HCT116 (cell line): ENCODE data around the gene MON2. TPM values are rescaled to one million over a fixed set of nuclear protein-coding genes. Genes with fewer than 3 reads are reported as not detected.

Experiments used
- ATAC-seq: fragments of 200-7000 bp; cut with Tn5 transposase; 2 replicates; pipeline ENCODE4 v1.9.1; 2020; ENCODE audit warnings: mild to moderate bottlenecking, moderate library complexity
- BruUV-seq: library from RNA; stranded (reverse); fragments of 400-500 nt; replicated peaks from 2 replicates; lab custom pipeline; 2021; lab: Mats Ljungman, UMichigan
- CTCF ChIA-PET: fragments of 300-600 bp; sonication (Branson Sonifier 250); formaldehyde crosslinking; loops from one replicate; lab custom pipeline; 2021; ENCODE audit warnings: antibody characterized with exemption; lab: Charles Lee
- POLR2A ChIA-PET: fragments of 300-600, 350-600 bp; sonication (Branson Sonifier 250); formaldehyde crosslinking; loops from one replicate; lab custom pipeline; 2021; ENCODE audit warnings: antibody characterized with exemption; lab: Charles Lee
- RAD21 ChIA-PET, 2 experiments: fragments of 300-600 bp; sonication (Branson Sonifier 250); formaldehyde crosslinking; loops; one replicate each; lab custom pipeline; 2023; ENCODE audit warnings: low total read pairs in 2 of 2; ENCODE audit not compliant: uncharacterized antibody in 2 of 2, unreplicated experiment in 2 of 2, low non-redundant PET in 1 of 2; lab: Charles Lee
- DNase-seq: peaks from one replicate; pipeline ENCODE4 v3.0.0-alpha.2; 2010; ENCODE audit warnings: low read depth, low spot score
- H2AFZ ChIP-seq: fragments of 200-600 bp; shearing (Covaris generic), sonication (generic); 2 replicates; pipeline ENCODE4 v1.6.1; 2017; ENCODE audit warnings: low read depth, mixed run types, mixed read lengths, antibody characterized with exemption, low read length; ENCODE audit not compliant: poor library complexity, severe bottlenecking
- H3K27ac ChIP-seq: 2 replicates; pipeline ENCODE4 v1.5.1; 2012; ENCODE audit warnings: low read depth, low read length
- H3K27me3 ChIP-seq: fragments of 200-600 bp; sonication (generic); 2 replicates; pipeline ENCODE4 v1.6.1; 2016; ENCODE audit warnings: mixed run types, low read length, mixed read lengths; ENCODE audit not compliant: insufficient read depth
- H3K36me3 ChIP-seq, 2 experiments: fragments of 200-500 bp in 1 of 2; fragments of 200-600 bp in 1 of 2; sonication (Bioruptor generic) in 1 of 2; sonication (generic) in 1 of 2; 2 replicates each; pipeline versions ENCODE4 v1.5.1 to v1.6.1; 2014 to 2016; ENCODE audit warnings: low read length in 2 of 2, inconsistent platforms in 1 of 2, mixed read lengths in 1 of 2, mixed run types in 1 of 2; ENCODE audit not compliant: insufficient read depth in 2 of 2, control insufficient read depth in 1 of 2
- H3K4me1 ChIP-seq, 2 experiments: fragments of 200-600 bp in 1 of 2; sonication (generic) in 1 of 2; 2 replicates each; pipeline versions ENCODE4 v1.5.1 to v1.6.1; 2012 to 2017; ENCODE audit warnings: low read length in 2 of 2, inconsistent platforms in 1 of 2, mild to moderate bottlenecking in 1 of 2, mixed read lengths in 1 of 2, mixed run types in 1 of 2, moderate library complexity in 1 of 2; ENCODE audit not compliant: insufficient read depth in 2 of 2, control insufficient read depth in 1 of 2
- H3K4me2 ChIP-seq: fragments of 200-600 bp; sonication (generic); 2 replicates; pipeline ENCODE4 v1.6.1; 2017; ENCODE audit warnings: mixed run types, low read length, mixed read lengths
- H3K4me3 ChIP-seq, 2 experiments: fragments of 200-600 bp in 1 of 2; sonication (generic) in 1 of 2; replicated peaks in 1 of 2; 2 replicates each; pipeline ENCODE4 v1.5.1; 2011 to 2016; ENCODE audit warnings: low read length in 2 of 2, control low read depth in 1 of 2, low read depth in 1 of 2, mild to moderate bottlenecking in 1 of 2, mixed read lengths in 1 of 2, mixed run types in 1 of 2
- H3K79me2 ChIP-seq: fragments of 200-600 bp; sonication (generic); 2 replicates; pipeline ENCODE4 v1.6.1; 2017; ENCODE audit warnings: mild to moderate bottlenecking, mixed run types, low read length, moderate library complexity, mixed read lengths; ENCODE audit not compliant: insufficient read depth
- H3K9ac ChIP-seq: fragments of 200-600 bp; sonication (generic); 2 replicates; pipeline ENCODE4 v1.6.1; 2016; ENCODE audit warnings: low read length, mixed read lengths
- H3K9me2 ChIP-seq: fragments of 200-600 bp; sonication (generic), shearing (Covaris generic); 2 replicates; pipeline ENCODE4 v1.6.1; 2017; ENCODE audit warnings: mixed run types, mild to moderate bottlenecking, moderate library complexity; ENCODE audit not compliant: insufficient read depth
- H3K9me3 ChIP-seq, 2 experiments: fragments of 200-500 bp in 1 of 2; fragments of 200-600 bp in 1 of 2; sonication (Bioruptor generic) in 1 of 2; sonication (generic) in 1 of 2; 2 replicates each; pipeline ENCODE4 v1.6.1; 2014 to 2017; ENCODE audit warnings: low read length in 2 of 2, mixed read lengths in 2 of 2, inconsistent platforms in 1 of 2, low read depth in 1 of 2, mild to moderate bottlenecking in 1 of 2, mixed run types in 1 of 2, moderate library complexity in 1 of 2; ENCODE audit not compliant: control insufficient read depth in 1 of 2, insufficient read depth in 1 of 2
- H4K20me1 ChIP-seq: fragments of 200-600 bp; sonication (generic), shearing (Covaris generic); 2 replicates; pipeline ENCODE4 v1.6.1; 2017; ENCODE audit warnings: mixed run types, mild to moderate bottlenecking, moderate library complexity; ENCODE audit not compliant: insufficient read depth
- CBX3 ChIP-seq: IDR thresholded peaks from 2 replicates; pipeline ENCODE4 v1.6.1; 2012; ENCODE audit warnings: low read depth
- CEBPB ChIP-seq: IDR thresholded peaks from 2 replicates; pipeline ENCODE4 v1.6.1; 2012; ENCODE audit warnings: low read depth
- EGR1 ChIP-seq: IDR thresholded peaks from 2 replicates; pipeline ENCODE4 v1.6.1; 2012; ENCODE audit warnings: low read depth
- ELF1 ChIP-seq: IDR thresholded peaks from 2 replicates; pipeline ENCODE4 v1.6.1; 2012; ENCODE audit warnings: low read depth, borderline replicate concordance
- EZH2 ChIP-seq: fragments of 200-600 bp; sonication (generic); IDR thresholded peaks from 2 replicates; pipeline ENCODE4 v1.6.1; 2017; ENCODE audit warnings: antibody characterized with exemption, mixed run types
- JUND ChIP-seq: IDR thresholded peaks from 2 replicates; pipeline ENCODE4 v1.6.1; 2012
- MAX ChIP-seq: IDR thresholded peaks from 2 replicates; pipeline ENCODE4 v1.6.1; 2012
- POLR2A ChIP-seq: IDR thresholded peaks from 2 replicates; pipeline ENCODE4 v1.7.0; 2011; ENCODE audit warnings: borderline replicate concordance; ENCODE audit not compliant: insufficient read depth, insufficient read length; ENCODE audit errors: extremely low read depth
- POLR2AphosphoS5 ChIP-seq: IDR thresholded peaks from 2 replicates; pipeline ENCODE4 v1.6.1; 2011; ENCODE audit warnings: mild to moderate bottlenecking, low read depth, low read length, moderate library complexity
- RAD21 ChIP-seq: IDR thresholded peaks from 2 replicates; pipeline ENCODE4 v1.6.1; 2012; ENCODE audit warnings: low read depth, mild to moderate bottlenecking
- SIN3A ChIP-seq: IDR thresholded peaks from 2 replicates; pipeline ENCODE4 v1.6.1; 2012; ENCODE audit warnings: low read depth
- SP1 ChIP-seq: IDR thresholded peaks from 2 replicates; pipeline ENCODE4 v1.6.1; 2012; ENCODE audit warnings: low read depth
- SRF ChIP-seq: IDR thresholded peaks from 2 replicates; pipeline ENCODE4 v1.6.1; 2012; ENCODE audit warnings: low read depth
- TCF7L2 ChIP-seq: IDR thresholded peaks from 2 replicates; pipeline ENCODE4 v1.7.0; 2011; ENCODE audit warnings: borderline replicate concordance, inconsistent platforms; ENCODE audit not compliant: insufficient read depth, insufficient read length; ENCODE audit errors: extremely low read depth
- YY1 ChIP-seq: IDR thresholded peaks from 2 replicates; pipeline ENCODE4 v1.6.1; 2011; ENCODE audit warnings: low read length, low read depth, moderate library complexity, mild to moderate bottlenecking; ENCODE audit not compliant: insufficient replicate concordance; ENCODE audit errors: extremely low read depth
- ZFX ChIP-seq: fragments of 450-650 bp; IDR thresholded peaks from 2 replicates; pipeline ENCODE4 v1.6.1; 2017
- ZNF274 ChIP-seq: fragments of 200-500 bp; sonication (Bioruptor generic); IDR thresholded peaks from 2 replicates; pipeline ENCODE4 v1.6.1; 2014; ENCODE audit warnings: mild to moderate bottlenecking, low read depth, low read length, inconsistent platforms
- intact Hi-C: fragments of 100-400 bp; cut with micrococcal nuclease; formaldehyde crosslinking; loops from 2 replicates; pipeline ENCODE4 v1.10.0; 2022
- total RNA-seq: library from RNA; stranded (reverse); gene quantifications from one replicate; pipeline ENCODE4 v1.2.1, GENCODE V29; 2021; ENCODE audit not compliant: unreplicated experiment

The MON2 gene
- total RNA-seq, 1 experiment from 2014 or later, result 30.7 TPM

- intact Hi-C loops, result no loop called here
- CTCF ChIA-PET, result no interaction called here
- RAD21 ChIA-PET, result no interaction called here
- H2AFZ ChIP-seq, result no peak overlapping the region
- TF ChIP-seq RAD21 (no peak), TCF7L2 (no peak), EZH2 (no peak), SRF (no peak), ZFX (no peak), CEBPB (no peak), CBX3 (no peak), SP1 (no peak), EGR1 (no peak), POLR2A (no peak)
- TF ChIP-seq, all 23 proteins: peak for 0
- DNase-seq (no peak), ATAC-seq (no peak)
- Histone ChIP-seq H3K9me3 (no peaks in the 10 kb centered on the region), H3K27me3 (no peaks in the 10 kb centered on the region), H3K9ac (no peak overlapping the region), H3K27ac (no peak overlapping the region), H3K79me2 (no peaks in the 10 kb centered on the region), H3K36me3 (no peaks in the 10 kb centered on the region), H3K4me1 (peaks cover 0 to 3% of the 10 kb centered on the region in 2 experiments; a peak in 1 of 4 replicates), H3K4me3 (no peak overlapping the region), H3K9me2 (no peaks in the 10 kb centered on the region), H4K20me1 (no peaks in the 10 kb centered on the region), H3K4me2 (no peak overlapping the region)
- no TSS peak for BruUV-seq
- POLR2A ChIA-PET, result no interaction called here
These were observed 160.6 kb downstream of the MON2 start for GRCh38 chr12:62627181-62627580.

GRCh38 chr12:62629413-62629812, 162.8 kb downstream of the MON2 start:
- H3K4me2 ChIP-seq, result no peak overlapping the region
- H3K9me3 ChIP-seq, result no peaks in the 10 kb centered on the region
- intact Hi-C loops, result no loop called here
- H3K9ac ChIP-seq, result no peak overlapping the region
- H3K79me2 ChIP-seq, result no peaks in the 10 kb centered on the region
- H4K20me1 ChIP-seq, result no peaks in the 10 kb centered on the region
- H3K4me3 ChIP-seq, result no peak overlapping the region
- ChIA-PET RAD21 (no interaction called here), POLR2A (no interaction called here), CTCF (no interaction called here)
- no peak for ATAC-seq
- no peak overlapping the region for H3K27ac ChIP-seq
- no TSS peak for BruUV-seq
- no peaks in the 10 kb centered on the region for H3K27me3 ChIP-seq
- H3K36me3 ChIP-seq, result no peaks in the 10 kb centered on the region
- no peak for DNase-seq
- no peak overlapping the region for H2AFZ ChIP-seq
- no peaks in the 10 kb centered on the region for H3K4me1 ChIP-seq
- TF ChIP-seq CEBPB (no peak), ZNF274 (no peak), SP1 (no peak), ZFX (no peak), RAD21 (no peak), EZH2 (no peak), POLR2AphosphoS5 (no peak), JUND (no peak), SIN3A (no peak), CBX3 (no peak), MAX (no peak), ELF1 (no peak), POLR2A (no peak), YY1 (no peak), TCF7L2 (no peak)
- H3K9me2 ChIP-seq, result no peaks in the 10 kb centered on the region
